Measurements from ENCODE around the gene PITPNM3. TPM values are rescaled to one million over a fixed set of nuclear protein-coding genes. Genes with fewer than 3 reads are reported as not detected.

The PITPNM3 gene
- total and polyA plus RNA-seq, 2 of the 8 experiments (the other 6 are each of a cell fraction or from before 2014, with no cell fraction given) = 1.7 to 3.1 TPM

- Histone ChIP-seq H3K9ac (replicated peaks in 1 of 4; ENCODE audit: extremely low read depth in 1 of 4, low read depth in 3 of 4, low read length in 3 of 4) (no peak overlapping the region), H2BK120ac (replicated peaks; ENCODE audit: low read depth, low read length) (no peak overlapping the region), H2BK20ac (ENCODE audit: low read length) (no peak overlapping the region), H4K20me1 (replicated peaks in 1 of 2; ENCODE audit: control insufficient read depth in 1 of 2, insufficient read depth in 2 of 2, low read length in 2 of 2) (no peaks in the 10 kb centered on the region), H3K27me3 (replicated peaks in 1 of 4; ENCODE audit: control insufficient read depth in 3 of 4, extremely low read depth in 1 of 4, insufficient read depth in 3 of 4, low read length in 3 of 4) (no peaks in the 10 kb centered on the region), H4K5ac (ENCODE audit: insufficient read length, low read depth, low read length) (no peak overlapping the region), H2AK5ac (ENCODE audit: low read depth, low read length) (no peak overlapping the region), H3K18ac (ENCODE audit: extremely low read depth, low read length) (no peak overlapping the region), H2BK15ac (ENCODE audit: low read length) (no peak overlapping the region), H3K79me1 (ENCODE audit: low read depth, low read length) (no peaks in the 10 kb centered on the region), H4K91ac (replicated peaks; ENCODE audit: insufficient read length, low read length) (no peak overlapping the region), H3K79me2 (ENCODE audit: control insufficient read depth in 1 of 2, insufficient read depth in 2 of 2, low read length in 2 of 2) (no peaks in the 10 kb centered on the region), H3K36me3 (ENCODE audit: control insufficient read depth in 2 of 4, insufficient read depth in 4 of 4, low read length in 3 of 4) (no peaks in the 10 kb centered on the region), H2BK12ac (ENCODE audit: low read depth, low read length) (no peak overlapping the region), H3K27ac (ENCODE audit: low read depth, low read length) (no peak overlapping the region), H3K4me1 (replicated peaks in 1 of 4; ENCODE audit: control insufficient read depth in 3 of 4, insufficient read depth in 4 of 4, low read length in 3 of 4) (peaks cover 0 to 1% (median 0%) of the 10 kb centered on the region in 4 experiments; a peak in 1 of 7 replicates), H3K4me2 (ENCODE audit: insufficient read depth in 1 of 2, low read depth in 2 of 2, low read length in 2 of 2) (no peak overlapping the region), H3K14ac (ENCODE audit: insufficient read length) (no peak overlapping the region), H3K23me2 (ENCODE audit: low read depth, low read length) (no peaks in the 10 kb centered on the region), H4K8ac (ENCODE audit: extremely low read depth, insufficient read depth, low read length) (no peak overlapping the region), H3K9me3 (ENCODE audit: insufficient read depth in 2 of 2, low read depth in 1 of 2, low read length in 1 of 2) (no peaks in the 10 kb centered on the region), H2AFZ (ENCODE audit: low read length) (no peak overlapping the region), H3K56ac (replicated peaks; ENCODE audit: insufficient read length, low read depth, low read length) (no peak overlapping the region), H3K4me3 (ENCODE audit: extremely low read depth in 1 of 4, insufficient read depth in 2 of 4, low read depth in 3 of 4, low read length in 4 of 4) (no peak overlapping the region), H2BK5ac (ENCODE audit: low read depth, low read length) (no peak overlapping the region), H3K23ac (ENCODE audit: insufficient read length) (no peak overlapping the region), H3K4ac (replicated peaks; ENCODE audit: insufficient read length, low read depth, low read length) (no peak overlapping the region)
- WGBS, 2 experiments (ENCODE audit: extremely low coverage in 1 of 2, insufficient coverage in 1 of 2, insufficient read length in 1 of 2, insufficient replicate concordance in 2 of 2, low coverage in 1 of 2, low lambda C conversion rate in 2 of 2, missing lambda C conversion rate in 1 of 2) = 91% methylated on average over 4 of the region's 4 CpGs; no CpG with 5 or more reads in 1 of the 2 experiments
- TF ChIP-seq YY1 (IDR thresholded peaks at IDR 0.05; ENCODE audit: low read depth, low read length) (no peak), KDM4A (IDR thresholded peaks at IDR 0.05; ENCODE audit: low read depth, low read length, severe bottlenecking) (no peak), JUND (IDR thresholded peaks at IDR 0.05; ENCODE audit: low read length) (no peak), TCF12 (IDR thresholded peaks at IDR 0.05; ENCODE audit: low read depth, low read length) (no peak), HDAC6 (IDR thresholded peaks at IDR 0.05; ENCODE audit: low read depth, low read length) (no peak), GABPA (IDR thresholded peaks at IDR 0.05; ENCODE audit: borderline replicate concordance, insufficient read depth, low read length) (no peak)
- ChIA-PET CTCF (ENCODE audit: partially characterized antibody) (interaction anchor here (0.9 to 2.7 kb wide), 7 partner anchors 9 to 338 kb away, joined by 3 to 8 read pairs (median 4); no protein-coding TSS in a partner anchor), POLR2A (ENCODE audit: partially characterized antibody) (interaction anchor here (1.1 kb wide), 1 partner anchor 10 kb away, joined by 3 read pairs; no protein-coding TSS in a partner anchor)
- DNase-seq (ENCODE audit: low read depth in 1 of 2, low spot score in 2 of 2) = no peak
- FAIRE-seq = no peak
Measured at GRCh38 chr17:6524520-6524919, 31.8 kb downstream of the PITPNM3 start.
